ENCODE measurements around the gene SNRPF.

The SNRPF gene

GRCh38 chr12:95870897-95871296 lies 12.1 kb downstream of the SNRPF start:
- TF ChIP-seq CTCF (IDR thresholded peaks at IDR 0.05), result no peak

- no peak for TF ChIP-seq CTCF (IDR thresholded peaks at IDR 0.05)
Observed at GRCh38 chr12:95874452-95874851, 15.7 kb downstream of the SNRPF start.

DNA sequence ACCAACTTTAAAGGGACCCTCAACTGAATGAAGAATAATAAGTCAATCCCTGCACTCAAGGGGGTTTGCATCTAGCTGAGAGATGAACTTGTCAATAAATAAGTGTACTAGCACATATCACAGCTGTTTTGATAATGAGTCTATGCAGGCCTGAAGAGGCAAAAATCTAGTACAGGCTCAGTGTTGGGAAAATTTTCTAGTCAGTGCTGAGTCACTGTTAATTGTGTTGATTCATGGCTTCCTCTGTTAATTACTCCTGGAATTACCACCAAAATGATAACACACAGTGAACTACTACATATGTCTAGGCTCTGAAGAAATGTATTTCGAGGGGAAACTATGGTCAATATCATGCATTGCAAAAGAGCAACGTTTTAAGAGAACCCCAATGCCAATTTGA lies 18.9 kb downstream of the SNRPF start:
- TF ChIP-seq CTCF (IDR thresholded peaks at IDR 0.05), result no peak

- no peak for TF ChIP-seq CTCF (IDR thresholded peaks at IDR 0.05)
Observed at GRCh38 chr12:95880895-95881294, 22.1 kb downstream of the SNRPF start.

- no peak for TF ChIP-seq CTCF (IDR thresholded peaks at IDR 0.05)
Observed at GRCh38 chr12:95881331-95881955, 22.7 kb downstream of the SNRPF start.

GRCh38 chr12:95882080-95882479 lies 23.3 kb downstream of the SNRPF start:
- no peak for TF ChIP-seq CTCF (IDR thresholded peaks at IDR 0.05)

- TF ChIP-seq CTCF (IDR thresholded peaks at IDR 0.05), result no peak
Observed at GRCh38 chr12:95882873-95883272, 24.1 kb downstream of the SNRPF start.

DNA sequence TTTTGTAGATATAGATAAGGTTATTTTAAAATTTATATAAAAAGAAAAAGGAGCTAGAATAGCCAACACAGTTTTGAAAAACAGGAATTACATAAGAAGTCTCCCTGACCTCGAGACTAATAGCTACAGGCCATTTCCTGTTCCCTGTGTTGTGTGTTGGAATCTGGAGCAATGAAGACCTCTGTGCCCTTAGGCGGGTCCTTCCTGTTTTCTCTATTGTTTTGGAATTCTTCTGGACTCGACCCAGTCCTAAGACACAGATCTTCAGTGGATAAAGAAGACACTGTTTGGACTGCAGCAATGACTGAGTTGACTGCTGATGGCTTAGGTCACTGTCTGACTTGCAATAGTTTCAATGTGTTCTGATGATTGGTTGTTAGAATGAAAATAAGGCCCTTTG lies 26.2 kb downstream of the SNRPF start:
- no peak for TF ChIP-seq CTCF (IDR thresholded peaks at IDR 0.05)

All from LNCAP (cell line).